ENCODE data around the gene CHCHD3. TPM values are rescaled to one million over a fixed set of nuclear protein-coding genes. Genes with fewer than 3 reads are reported as not detected.

CHCHD3 gene
- total and polyA plus RNA-seq, 9 of the 15 experiments (the other 6 are each of a cell fraction or from before 2014, with no cell fraction given), result 66.2 to 279 (median 204) TPM

- 58% methylated on average over 1 of the region's 1 CpG for WGBS (ENCODE audit: insufficient coverage, low coverage, missing lambda C conversion rate)
- no peak for TF ChIP-seq CEBPG (CRISPR knock-in tag; IDR thresholded peaks at IDR 0.05)
- 0 out of 4 replicates have a peak, but pooled peaks of 1 of the 2 experiments have one; percentile 36 for TF ChIP-seq CEBPG (tag; conservative IDR thresholded peaks at IDR 0.05 in 1 of 2, IDR thresholded peaks at IDR 0.05 in 1 of 2)
- no peak for TF ChIP-seq DACH1 (IDR thresholded peaks at IDR 0.05; ENCODE audit: partially characterized antibody)
- in situ Hi-C loops (cut with MboI), result no loop called here
- Histone ChIP-seq H3K9me3 (replicated peaks; ENCODE audit: control insufficient read depth, insufficient read depth, low read depth, low read length) (no peaks in the 10 kb centered on the region), H3K4me3 (no peak overlapping the region), H3K9ac (ENCODE audit: insufficient read depth in 1 of 2, low read depth in 2 of 2, low read length in 2 of 2) (no peak overlapping the region), H2AFZ (ENCODE audit: low read depth, low read length) (no peak overlapping the region), H3K27ac (ENCODE audit: extremely low read depth, low read depth, low read length) (no peak overlapping the region), H3K4me1 (replicated peaks in 1 of 2; ENCODE audit: control insufficient read depth in 2 of 2, insufficient read depth in 2 of 2, low read length in 2 of 2) (no peaks in the 10 kb centered on the region), H3K9me1 (ENCODE audit: control insufficient read depth, insufficient read depth, low read length) (no peaks in the 10 kb centered on the region), H3K79me2 (ENCODE audit: control insufficient read depth, insufficient read depth, low read length) (no peaks in the 10 kb centered on the region), H3K4me2 (ENCODE audit: insufficient read depth, low read length) (no peak overlapping the region), H3K27me3 (ENCODE audit: control insufficient read depth in 2 of 2, insufficient read depth in 2 of 2, low read length in 2 of 2) (no peaks in the 10 kb centered on the region), H4K20me1 (replicated peaks; ENCODE audit: control insufficient read depth, insufficient read depth, low read length) (no peaks in the 10 kb centered on the region), H3K36me3 (ENCODE audit: control insufficient read depth, insufficient read depth, low read length) (peaks cover 18% of the 10 kb centered on the region)
- DNase-seq (ENCODE audit: extremely low read depth in 1 of 4, low spot score in 3 of 4) (no peak), ATAC-seq (no peak), FAIRE-seq (no peak)
- ChIA-PET CTCF (ENCODE audit: low intra/inter-chr PET ratio) (no interaction called here), POLR2A (interaction anchor here (1.3 kb wide), 1 partner anchor 10 kb away, joined by 3 read pairs; no protein-coding TSS in a partner anchor)
- intact Hi-C loops (cut with micrococcal nuclease), result no loop called here
- BruUV-seq (replicated peaks), result no TSS peak
Measured at GRCh38 chr7:132800522-132800921, 281.4 kb downstream of the CHCHD3 start.

GRCh38 chr7:132799081-132799413 is 282.8 kb downstream of the CHCHD3 start:
- FAIRE-seq, result no peak
- CTCF ChIA-PET (ENCODE audit: low intra/inter-chr PET ratio), result no interaction called here
- TF ChIP-seq CREB5 (CRISPR knock-in tag; IDR thresholded peaks at IDR 0.05), result no peak
- TF ChIP-seq THAP12 (CRISPR knock-in tag; IDR thresholded peaks at IDR 0.05), result no peak
- TF ChIP-seq ZNF79 (CRISPR knock-in tag; IDR thresholded peaks at IDR 0.05; ENCODE audit: low read depth), result no peak
- no peak for TF ChIP-seq MAFF (IDR thresholded peaks at IDR 0.05; ENCODE audit: low read length)
- TF ChIP-seq TSC22D4 (tag; IDR thresholded peaks at IDR 0.05), result no peak
- TF ChIP-seq ZNF121 (CRISPR knock-in tag; conservative IDR thresholded peaks at IDR 0.05), result no peak
- TF ChIP-seq ZNF277 (CRISPR knock-in tag; IDR thresholded peaks at IDR 0.05; ENCODE audit: borderline replicate concordance), result no peak
- TF ChIP-seq ZNF668 (CRISPR knock-in tag; IDR thresholded peaks at IDR 0.05), result no peak
- no peak for TF ChIP-seq TAF15 (IDR thresholded peaks at IDR 0.05; ENCODE audit: low read depth, low read length)

More at GRCh38 chr7:132799081-132799413, 282.8 kb downstream of the CHCHD3 start:
- Histone ChIP-seq H3K9me1 (ENCODE audit: control insufficient read depth, insufficient read depth, low read length) (no peaks in the 10 kb centered on the region), H3K9me3 (replicated peaks; ENCODE audit: control insufficient read depth, insufficient read depth, low read depth, low read length) (no peaks in the 10 kb centered on the region), H4K20me1 (replicated peaks; ENCODE audit: control insufficient read depth, insufficient read depth, low read length) (no peaks in the 10 kb centered on the region), H3K79me2 (ENCODE audit: control insufficient read depth, insufficient read depth, low read length) (no peaks in the 10 kb centered on the region), H3K4me1 (replicated peaks in 1 of 2; ENCODE audit: control insufficient read depth in 2 of 2, insufficient read depth in 2 of 2, low read length in 2 of 2) (no peaks in the 10 kb centered on the region), H3K36me3 (ENCODE audit: control insufficient read depth, insufficient read depth, low read length) (peaks cover 32% of the 10 kb centered on the region), H3K4me3 (no peak overlapping the region), H3K9ac (ENCODE audit: insufficient read depth in 1 of 2, low read depth in 2 of 2, low read length in 2 of 2) (no peak overlapping the region), H3K27me3 (ENCODE audit: control insufficient read depth in 2 of 2, insufficient read depth in 2 of 2, low read length in 2 of 2) (no peaks in the 10 kb centered on the region), H3K27ac (ENCODE audit: extremely low read depth, low read depth, low read length) (no peak overlapping the region), H2AFZ (ENCODE audit: low read depth, low read length) (no peak overlapping the region), H3K4me2 (ENCODE audit: insufficient read depth, low read length) (no peak overlapping the region)
- DNase-seq (ENCODE audit: extremely low read depth in 1 of 4, low spot score in 3 of 4) (no peak), ATAC-seq (no peak)
- intact Hi-C loops (cut with micrococcal nuclease) (no loop called here), in situ Hi-C loops (cut with MboI) (no loop called here)
- POLR2A ChIA-PET, result no interaction called here
- no TSS peak for BruUV-seq (replicated peaks)

All from K562 (cell line).